ENCODE data around the gene SFI1. TPM values are rescaled to one million over a fixed set of nuclear protein-coding genes. Genes with fewer than 3 reads are reported as not detected.

Gene SFI1
- total RNA-seq, 2 donors from 2014 or later, result 6.5 to 6.8 TPM

DNA sequence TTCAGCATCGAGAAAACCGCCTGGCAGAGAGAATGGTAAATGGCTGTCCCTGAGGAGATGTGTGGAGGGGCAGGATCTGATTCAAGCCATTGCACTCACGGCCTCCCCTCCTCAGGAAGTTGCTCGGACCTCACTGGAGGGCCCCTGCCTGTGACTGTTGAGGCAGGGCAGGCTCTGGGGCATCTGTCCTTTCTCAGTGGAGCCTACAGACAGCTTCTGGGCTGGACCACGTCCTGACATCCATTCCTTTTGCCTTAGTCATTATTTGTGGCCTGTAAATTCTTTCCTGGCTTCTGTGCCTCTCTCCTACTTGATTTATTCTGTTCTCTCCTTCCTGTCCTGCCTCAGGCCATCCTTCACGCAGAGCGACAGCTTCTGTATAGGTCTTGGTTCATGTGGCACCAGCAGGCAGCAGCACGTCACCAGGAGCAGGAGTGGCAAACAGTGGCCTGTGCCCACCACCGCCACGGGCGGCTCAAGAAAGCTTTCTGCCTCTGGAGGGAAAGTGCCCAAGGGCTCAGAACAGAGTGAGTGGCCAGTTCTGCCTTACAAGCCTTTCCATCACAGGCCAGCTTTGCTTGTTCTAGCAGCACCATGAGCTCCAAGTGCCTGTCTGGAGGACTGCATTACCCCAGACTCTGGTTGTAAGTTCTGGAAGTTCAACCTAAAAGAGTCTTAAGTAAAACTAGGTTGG is 106.1 kb downstream of the SFI1 start:
- H3K27me3 ChIP-seq, result no peaks in the 10 kb centered on the region
- no peaks in the 10 kb centered on the region for H3K9me3 ChIP-seq
- peaks cover 0 to 7% of the 10 kb centered on the region in 2 donors for H3K4me1 ChIP-seq
- H3K36me3 ChIP-seq, result no peaks in the 10 kb centered on the region
- peak overlapping the region in 1 of 2 donors; percentile 46 for H3K27ac ChIP-seq
- DNase-seq (ENCODE audit: low spot score), result peak; percentile 78
- TF ChIP-seq, protein P1, sequence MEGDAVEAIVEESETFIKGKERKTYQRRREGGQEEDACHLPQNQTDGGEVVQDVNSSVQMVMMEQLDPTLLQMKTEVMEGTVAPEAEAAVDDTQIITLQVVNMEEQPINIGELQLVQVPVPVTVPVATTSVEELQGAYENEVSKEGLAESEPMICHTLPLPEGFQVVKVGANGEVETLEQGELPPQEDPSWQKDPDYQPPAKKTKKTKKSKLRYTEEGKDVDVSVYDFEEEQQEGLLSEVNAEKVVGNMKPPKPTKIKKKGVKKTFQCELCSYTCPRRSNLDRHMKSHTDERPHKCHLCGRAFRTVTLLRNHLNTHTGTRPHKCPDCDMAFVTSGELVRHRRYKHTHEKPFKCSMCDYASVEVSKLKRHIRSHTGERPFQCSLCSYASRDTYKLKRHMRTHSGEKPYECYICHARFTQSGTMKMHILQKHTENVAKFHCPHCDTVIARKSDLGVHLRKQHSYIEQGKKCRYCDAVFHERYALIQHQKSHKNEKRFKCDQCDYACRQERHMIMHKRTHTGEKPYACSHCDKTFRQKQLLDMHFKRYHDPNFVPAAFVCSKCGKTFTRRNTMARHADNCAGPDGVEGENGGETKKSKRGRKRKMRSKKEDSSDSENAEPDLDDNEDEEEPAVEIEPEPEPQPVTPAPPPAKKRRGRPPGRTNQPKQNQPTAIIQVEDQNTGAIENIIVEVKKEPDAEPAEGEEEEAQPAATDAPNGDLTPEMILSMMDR (IDR thresholded peaks at IDR 0.05), result no peak
- no peak overlapping the region for H3K4me3 ChIP-seq

DNA sequence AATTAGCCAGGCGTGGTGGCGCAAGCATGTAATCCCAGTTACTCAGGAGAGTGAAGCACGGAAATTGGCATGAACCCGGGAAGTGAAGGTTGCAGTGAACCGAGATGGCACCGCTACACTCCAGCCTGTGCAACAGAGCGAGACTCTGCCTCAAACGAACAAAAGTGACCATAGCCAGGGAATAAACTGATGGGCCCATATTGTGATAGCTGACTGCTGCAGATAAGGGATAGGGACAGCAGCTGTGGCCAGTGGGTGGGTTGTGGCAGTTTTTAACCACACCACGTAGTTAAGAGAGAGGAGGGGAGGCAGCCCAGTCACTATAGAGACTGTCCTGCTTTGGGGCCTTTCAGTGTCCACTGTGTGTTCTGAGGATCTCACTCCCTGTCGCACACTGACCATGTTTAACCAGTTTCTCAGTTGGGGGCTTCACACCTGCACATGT is 106.8 kb downstream of the SFI1 start:
- Histone ChIP-seq H3K4me1 (peaks cover 0 to 7% of the 10 kb centered on the region in 2 donors), H3K36me3 (no peaks in the 10 kb centered on the region), H3K27me3 (no peaks in the 10 kb centered on the region), H3K27ac (peak overlapping the region in 1 of 2 donors; percentile 46), H3K9me3 (no peaks in the 10 kb centered on the region), H3K4me3 (no peak overlapping the region)
- TF ChIP-seq, protein P1 (IDR thresholded peaks at IDR 0.05), result no peak
- no peak for DNase-seq (ENCODE audit: low spot score)

DNA sequence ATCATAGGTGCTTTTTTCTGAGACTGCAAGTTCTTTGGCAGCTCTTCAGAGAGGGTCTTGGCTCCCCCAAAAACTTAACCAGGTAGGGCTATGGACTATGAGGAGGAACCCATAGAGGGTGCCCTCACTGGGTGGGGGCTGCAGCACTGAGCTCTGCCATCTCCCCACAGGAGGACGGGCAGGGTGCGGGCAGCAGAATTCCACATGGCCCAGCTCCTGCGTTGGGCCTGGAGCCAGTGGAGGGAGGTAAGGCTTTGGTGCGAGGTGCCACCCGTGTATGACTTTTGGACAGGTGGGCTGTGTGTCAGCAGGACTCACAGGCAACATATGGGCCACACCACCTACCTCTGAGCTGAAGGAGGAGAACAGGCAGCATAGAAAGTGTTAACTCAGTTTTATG is 107.2 kb downstream of the SFI1 start:
- Histone ChIP-seq H3K27me3 (no peaks in the 10 kb centered on the region), H3K4me1 (peaks cover 0 to 7% of the 10 kb centered on the region in 2 donors), H3K9me3 (no peaks in the 10 kb centered on the region), H3K27ac (peak overlapping the region in 1 of 2 donors; percentile 46), H3K36me3 (no peaks in the 10 kb centered on the region), H3K4me3 (no peak overlapping the region)
- TF ChIP-seq, protein P1 (IDR thresholded peaks at IDR 0.05), result no peak
- DNase-seq (ENCODE audit: low spot score), result no peak

DNA sequence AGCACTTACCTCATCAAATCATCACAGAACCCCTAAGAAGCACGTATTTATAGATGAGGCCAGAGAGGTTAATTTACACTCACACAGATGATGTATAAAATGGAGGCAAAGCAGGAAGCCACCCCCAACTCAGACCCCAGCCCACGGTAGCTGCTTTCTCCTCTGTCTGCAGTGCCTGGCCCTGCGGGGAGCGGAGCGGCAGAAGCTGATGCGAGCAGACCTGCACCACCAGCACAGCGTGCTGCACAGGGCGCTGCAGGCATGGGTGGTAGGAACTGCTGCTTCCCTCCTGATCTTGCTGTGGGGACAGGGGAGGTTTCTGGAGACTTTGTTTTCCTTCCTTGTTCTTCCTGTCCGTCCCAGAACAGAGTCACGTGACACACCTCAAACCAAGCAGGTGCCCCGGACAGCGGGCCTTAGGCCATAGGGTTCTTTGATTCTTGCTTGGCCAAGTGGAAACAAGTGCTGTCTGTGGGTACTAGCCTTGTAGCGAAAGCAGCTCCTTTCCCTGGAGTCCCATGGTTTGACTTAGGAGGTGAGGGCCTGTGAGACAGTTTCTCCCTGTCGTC is 107.9 kb downstream of the SFI1 start:
- no peaks in the 10 kb centered on the region for H3K27me3 ChIP-seq
- H3K36me3 ChIP-seq, result no peaks in the 10 kb centered on the region
- no peak for DNase-seq (ENCODE audit: low spot score)
- no peak overlapping the region for H3K27ac ChIP-seq
- H3K4me3 ChIP-seq, result no peak overlapping the region
- peaks cover 0 to 7% of the 10 kb centered on the region in 2 donors for H3K4me1 ChIP-seq
- TF ChIP-seq, protein P1 (IDR thresholded peaks at IDR 0.05), result no peak
- H3K9me3 ChIP-seq, result no peaks in the 10 kb centered on the region

DNA sequence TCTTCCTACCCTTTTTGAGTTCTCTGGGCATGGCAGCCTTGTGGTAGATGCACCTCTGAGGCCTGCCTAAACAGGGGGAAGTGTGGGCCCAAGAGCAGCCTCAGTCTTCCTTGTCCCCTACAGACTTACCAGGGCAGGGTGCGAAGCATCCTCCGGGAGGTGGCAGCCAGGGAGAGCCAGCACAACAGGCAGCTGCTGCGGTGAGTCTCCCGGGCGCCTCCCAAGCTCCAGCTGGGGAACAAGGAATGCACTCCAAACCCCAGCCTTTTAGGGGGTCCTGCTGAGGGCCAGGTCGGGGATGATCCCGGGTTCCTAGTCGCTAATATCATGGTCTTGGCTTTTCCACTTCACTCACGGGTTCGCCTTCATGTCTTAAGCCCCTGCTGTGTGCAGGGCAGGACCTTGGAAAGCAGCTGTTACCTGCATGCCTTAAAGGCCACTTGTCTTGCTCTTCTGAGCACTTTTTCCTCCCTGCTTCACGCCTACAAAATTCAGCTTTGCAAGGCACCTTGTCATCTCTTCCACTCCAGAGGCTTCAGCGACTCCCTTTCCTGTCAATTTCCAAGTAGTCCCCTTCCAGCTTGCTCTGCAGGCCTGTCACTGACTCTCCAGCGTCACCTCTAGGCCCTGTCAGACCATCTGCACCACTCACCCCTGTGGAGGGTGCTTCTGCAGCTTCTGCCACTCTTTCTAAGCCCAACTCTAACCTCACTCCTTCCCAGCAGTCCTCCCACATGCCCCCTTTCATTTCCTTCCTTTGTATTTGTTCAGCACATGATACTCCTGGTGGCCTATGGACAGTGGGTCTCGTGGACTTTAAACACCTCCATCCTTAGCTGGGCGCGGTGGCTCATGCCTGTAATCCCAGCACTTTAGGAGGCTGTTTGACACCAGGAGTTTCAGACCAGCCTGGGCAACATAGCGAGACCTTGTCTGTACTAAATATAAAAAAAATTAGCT is 108.7 kb downstream of the SFI1 start:
- TF ChIP-seq, protein P1 (IDR thresholded peaks at IDR 0.05), result no peak
- Histone ChIP-seq H3K27me3 (no peaks in the 10 kb centered on the region), H3K4me1 (peaks cover 0 to 7% of the 10 kb centered on the region in 2 donors), H3K9me3 (no peaks in the 10 kb centered on the region), H3K36me3 (no peaks in the 10 kb centered on the region), H3K27ac (no peak overlapping the region), H3K4me3 (no peak overlapping the region)
- no peak for DNase-seq (ENCODE audit: low spot score)

All from right atrium auricular region (tissue), 2 donors.